B cell (primary cell): ENCODE data around the gene SYT2.
A peak's percentile ranks its signal among the peaks of the same experiment; 100 is the strongest.

Experiments used
- CTCF ChIP-seq: fragments of 200-600 bp; IDR thresholded peaks from one replicate; pipeline ENCODE4 v1.8.0; 2022; ENCODE audit warnings: antibody characterized with exemption, mild to moderate bottlenecking
- EZH2 ChIP-seq: IDR thresholded peaks from 2 replicates; pipeline ENCODE4 v1.6.1; 2012; ENCODE audit warnings: borderline replicate concordance, low read depth, mild to moderate bottlenecking, moderate library complexity, low read length; ENCODE audit not compliant: insufficient read depth, poor library complexity, severe bottlenecking

- TF ChIP-seq CTCF (peak; percentile 67), EZH2 (no peak)
Observed at GRCh38 chr1:202625416-202626360, 84.6 kb downstream of the SYT2 start.
